ENCODE measurements around the gene TRIM72.

- TF ChIP-seq, protein P1, sequence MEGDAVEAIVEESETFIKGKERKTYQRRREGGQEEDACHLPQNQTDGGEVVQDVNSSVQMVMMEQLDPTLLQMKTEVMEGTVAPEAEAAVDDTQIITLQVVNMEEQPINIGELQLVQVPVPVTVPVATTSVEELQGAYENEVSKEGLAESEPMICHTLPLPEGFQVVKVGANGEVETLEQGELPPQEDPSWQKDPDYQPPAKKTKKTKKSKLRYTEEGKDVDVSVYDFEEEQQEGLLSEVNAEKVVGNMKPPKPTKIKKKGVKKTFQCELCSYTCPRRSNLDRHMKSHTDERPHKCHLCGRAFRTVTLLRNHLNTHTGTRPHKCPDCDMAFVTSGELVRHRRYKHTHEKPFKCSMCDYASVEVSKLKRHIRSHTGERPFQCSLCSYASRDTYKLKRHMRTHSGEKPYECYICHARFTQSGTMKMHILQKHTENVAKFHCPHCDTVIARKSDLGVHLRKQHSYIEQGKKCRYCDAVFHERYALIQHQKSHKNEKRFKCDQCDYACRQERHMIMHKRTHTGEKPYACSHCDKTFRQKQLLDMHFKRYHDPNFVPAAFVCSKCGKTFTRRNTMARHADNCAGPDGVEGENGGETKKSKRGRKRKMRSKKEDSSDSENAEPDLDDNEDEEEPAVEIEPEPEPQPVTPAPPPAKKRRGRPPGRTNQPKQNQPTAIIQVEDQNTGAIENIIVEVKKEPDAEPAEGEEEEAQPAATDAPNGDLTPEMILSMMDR (IDR thresholded peaks at IDR 0.05; ENCODE audit: extremely low read depth in 1 of 2, insufficient read depth in 1 of 2, low read depth in 1 of 2, low read length in 2 of 2): no peak
- TF ChIP-seq POLR2AphosphoS5 (IDR thresholded peaks at IDR 0.05; ENCODE audit: insufficient read depth, low read depth, low read length): no peak
Measured at GRCh38 chr16:31206776-31207175, 7.1 kb upstream of the TRIM72 start.

All from endothelial cell of umbilical vein (primary cell).